GM18909 (cell line): Measurements from ENCODE around the gene TRAPPC4.
"Not testable (repeated sequence)": the region's sequence is repeated elsewhere in the genome, so short reads cannot be mapped to it uniquely, and the experiment has no call there.

Source experiments
- ATAC-seq: cut with Tn5 transposase; IDR thresholded peaks from one replicate; pipeline ENCODE4 v1.9.1; 2021; ENCODE audit warnings: mild to moderate bottlenecking; ENCODE audit not compliant: unreplicated experiment, poor library complexity

Gene TRAPPC4

GRCh38 chr11:119030329-119031047 is 11.9 kb downstream of the TRAPPC4 start, which contains the start of gene SLC37A4:
TSS of gene SLC37A4 (minus strand) at chr11:119030877.
- peak; percentile 87 for ATAC-seq

GRCh38 chr11:119031912-119032280 is 13.3 kb downstream of the TRAPPC4 start:
- no peak for ATAC-seq

GRCh38 chr11:119033421-119033820 is 14.9 kb downstream of the TRAPPC4 start:
- ATAC-seq = not testable (repeated sequence)

- ATAC-seq = no peak
Observed at GRCh38 chr11:119034813-119035212, 16.2 kb downstream of the TRAPPC4 start.

GRCh38 chr11:119038884-119039283 is 20.3 kb downstream of the TRAPPC4 start:
- ATAC-seq = no peak

- not testable (repeated sequence) for ATAC-seq
Observed at GRCh38 chr11:119039471-119039870, 20.9 kb downstream of the TRAPPC4 start.

- no peak for ATAC-seq
Observed at GRCh38 chr11:119041821-119042514, 23.4 kb downstream of the TRAPPC4 start.

GRCh38 chr11:119042927-119043326 is 24.4 kb downstream of the TRAPPC4 start:
- ATAC-seq = no peak

GRCh38 chr11:119044708-119045107 is 26.1 kb downstream of the TRAPPC4 start:
- no peak for ATAC-seq

GRCh38 chr11:119046489-119046888 is 27.9 kb downstream of the TRAPPC4 start:
- ATAC-seq = no peak

- no peak for ATAC-seq
Observed at GRCh38 chr11:119047205-119047604, 28.6 kb downstream of the TRAPPC4 start.

- no peak for ATAC-seq
Observed at GRCh38 chr11:119048644-119049043, 30.1 kb downstream of the TRAPPC4 start.

- ATAC-seq = no peak
Observed at GRCh38 chr11:119049081-119049480, 30.5 kb downstream of the TRAPPC4 start.

- ATAC-seq = peak; percentile 54
Observed at GRCh38 chr11:119051440-119052162, 33.0 kb downstream of the TRAPPC4 start.

GRCh38 chr11:119052163-119052814 is 33.7 kb downstream of the TRAPPC4 start:
- ATAC-seq = no peak

- no peak for ATAC-seq
Observed at GRCh38 chr11:119054418-119054817, 35.9 kb downstream of the TRAPPC4 start.

GRCh38 chr11:119055901-119056300 is 37.3 kb downstream of the TRAPPC4 start:
- no peak for ATAC-seq

- ATAC-seq = no peak
Observed at GRCh38 chr11:119056421-119056999, 37.9 kb downstream of the TRAPPC4 start.

- ATAC-seq = peak; percentile 92
Observed at GRCh38 chr11:119057000-119057769, 38.6 kb downstream of the TRAPPC4 start, which contains the start of gene HYOU1. TSS of gene HYOU1 (minus strand) at chr11:119057205. CDS start at chr11:119056160, 1,045 bp downstream.
